Activated naive CD8-positive, alpha-beta T cell (primary cell): ENCODE measurements around the gene RMC1.
"Not testable (repeated sequence)": the region's sequence is repeated elsewhere in the genome, so short reads cannot be mapped to it uniquely, and the experiment has no call there.

Experiments used
- H3K27ac Mint-ChIP-seq: one replicate; pipeline ENCODE4 v1.8.0; 2021; ENCODE audit warnings: mixed read lengths
- H3K27me3 Mint-ChIP-seq: one replicate; pipeline ENCODE4 v1.8.0; 2021; ENCODE audit warnings: mixed read lengths
- H3K36me3 Mint-ChIP-seq: one replicate; pipeline ENCODE4 v1.8.0; 2021; ENCODE audit warnings: mixed read lengths
- H3K4me1 Mint-ChIP-seq: one replicate; pipeline ENCODE4 v1.8.0; 2021; ENCODE audit warnings: low read depth, mixed read lengths
- H3K4me3 Mint-ChIP-seq: one replicate; pipeline ENCODE4 v1.8.0; 2021; ENCODE audit warnings: mild to moderate bottlenecking, mixed read lengths
- H3K9me3 Mint-ChIP-seq: one replicate; pipeline ENCODE4 v1.8.0; 2021; ENCODE audit warnings: low read depth, mixed read lengths

The RMC1 gene

DNA sequence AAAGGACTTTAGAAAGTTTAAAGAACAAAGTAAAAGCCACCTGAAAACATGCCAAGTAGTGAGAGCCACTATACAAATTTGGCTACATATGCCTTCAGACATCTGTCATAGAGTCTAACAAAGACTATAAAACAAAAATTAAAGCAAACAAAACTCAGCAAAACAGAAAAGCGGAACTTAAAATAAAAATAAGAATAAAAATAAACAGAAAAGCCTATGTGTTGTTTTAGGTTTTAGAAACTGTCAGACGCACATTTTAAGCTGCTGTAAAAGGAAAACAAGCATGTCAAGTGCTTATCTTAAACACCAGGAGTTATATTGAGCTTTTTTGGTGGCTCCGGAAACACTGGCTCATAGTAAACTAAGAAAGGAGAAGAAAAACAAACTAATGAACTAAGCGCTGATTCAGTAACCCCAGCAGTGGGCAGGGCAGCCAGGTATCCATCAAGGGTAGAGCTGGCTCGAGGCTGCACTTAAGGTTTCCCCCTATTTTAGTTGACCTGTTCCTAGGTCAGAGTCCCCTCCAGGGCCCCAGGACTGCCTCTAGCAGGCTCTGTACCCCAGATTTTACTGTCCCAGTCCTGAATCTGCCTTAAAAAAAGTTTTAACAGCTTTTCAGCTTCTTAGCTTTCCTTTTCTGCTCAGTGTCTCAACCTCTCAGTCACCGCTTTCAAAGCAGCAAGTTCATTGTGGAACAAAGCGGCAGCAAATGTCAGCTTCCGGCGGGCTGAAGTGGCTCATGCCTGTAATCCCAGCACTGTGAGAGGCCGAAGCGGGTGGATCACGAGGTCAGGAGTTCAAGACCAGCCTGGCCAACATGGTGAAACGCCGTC is 15.4 kb upstream of the RMC1 start:
- peak overlapping the region; percentile 93 for H3K27ac Mint-ChIP-seq
- no peaks in the 10 kb centered on the region for H3K27me3 Mint-ChIP-seq
- no peaks in the 10 kb centered on the region for H3K9me3 Mint-ChIP-seq
- H3K36me3 Mint-ChIP-seq, result no peaks in the 10 kb centered on the region
- peaks cover 18% of the 10 kb centered on the region for H3K4me1 Mint-ChIP-seq
- H3K4me3 Mint-ChIP-seq, result peak overlapping the region; percentile 75

GRCh38 chr18:23489586-23489985 is 13.7 kb upstream of the RMC1 start:
- not testable (repeated sequence) for H3K36me3 Mint-ChIP-seq, H3K9me3 Mint-ChIP-seq, H3K27ac Mint-ChIP-seq, H3K27me3 Mint-ChIP-seq, H3K4me3 Mint-ChIP-seq
- H3K4me1 Mint-ChIP-seq, result peaks cover 18% of the 10 kb centered on the region

DNA sequence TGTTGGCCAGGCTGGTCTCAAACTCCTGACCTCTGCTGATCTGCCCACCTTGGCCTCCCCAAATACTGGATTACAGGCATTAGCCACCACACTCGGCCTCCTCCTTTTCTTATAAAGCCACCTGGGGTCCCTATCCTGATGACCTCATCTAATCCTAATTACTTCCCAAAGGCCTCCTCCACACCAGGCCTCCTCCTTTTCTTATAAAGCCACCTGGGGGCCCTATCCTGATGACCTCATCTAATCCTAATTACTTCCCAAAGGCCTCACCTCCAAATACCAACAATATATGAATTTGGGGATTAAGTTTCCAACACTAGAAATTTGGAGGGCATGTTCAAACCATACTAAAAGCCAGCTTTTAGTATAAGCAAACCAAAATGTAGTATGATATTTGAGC is 9.7 kb upstream of the RMC1 start:
- Mint-ChIP-seq H3K27ac (no peak overlapping the region), H3K36me3 (no peaks in the 10 kb centered on the region), H3K4me1 (peaks cover 4% of the 10 kb centered on the region), H3K4me3 (no peak overlapping the region), H3K9me3 (no peaks in the 10 kb centered on the region), H3K27me3 (no peaks in the 10 kb centered on the region)

DNA sequence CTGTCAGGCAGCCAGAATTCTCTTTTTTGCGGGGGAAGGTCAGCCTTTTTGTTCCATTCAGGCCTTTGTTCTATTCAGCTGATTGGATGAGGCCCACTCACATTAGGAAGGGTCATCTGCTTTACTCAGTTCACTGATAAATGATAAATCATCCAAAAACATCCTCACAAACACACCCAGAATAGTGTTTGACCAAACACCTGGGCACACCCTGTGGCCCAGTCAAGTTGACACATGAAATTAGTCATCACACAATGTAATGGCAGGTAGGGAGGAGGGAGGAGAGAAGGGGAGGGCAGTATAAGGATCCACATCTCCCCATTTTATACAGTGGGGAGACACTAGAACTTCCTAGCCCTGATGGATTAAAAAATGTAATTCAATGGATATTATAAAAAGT is 8.3 kb upstream of the RMC1 start:
- no peaks in the 10 kb centered on the region for H3K36me3 Mint-ChIP-seq
- no peaks in the 10 kb centered on the region for H3K9me3 Mint-ChIP-seq
- peaks cover 10% of the 10 kb centered on the region for H3K4me1 Mint-ChIP-seq
- no peak overlapping the region for H3K27ac Mint-ChIP-seq
- H3K4me3 Mint-ChIP-seq, result no peak overlapping the region
- no peaks in the 10 kb centered on the region for H3K27me3 Mint-ChIP-seq

DNA sequence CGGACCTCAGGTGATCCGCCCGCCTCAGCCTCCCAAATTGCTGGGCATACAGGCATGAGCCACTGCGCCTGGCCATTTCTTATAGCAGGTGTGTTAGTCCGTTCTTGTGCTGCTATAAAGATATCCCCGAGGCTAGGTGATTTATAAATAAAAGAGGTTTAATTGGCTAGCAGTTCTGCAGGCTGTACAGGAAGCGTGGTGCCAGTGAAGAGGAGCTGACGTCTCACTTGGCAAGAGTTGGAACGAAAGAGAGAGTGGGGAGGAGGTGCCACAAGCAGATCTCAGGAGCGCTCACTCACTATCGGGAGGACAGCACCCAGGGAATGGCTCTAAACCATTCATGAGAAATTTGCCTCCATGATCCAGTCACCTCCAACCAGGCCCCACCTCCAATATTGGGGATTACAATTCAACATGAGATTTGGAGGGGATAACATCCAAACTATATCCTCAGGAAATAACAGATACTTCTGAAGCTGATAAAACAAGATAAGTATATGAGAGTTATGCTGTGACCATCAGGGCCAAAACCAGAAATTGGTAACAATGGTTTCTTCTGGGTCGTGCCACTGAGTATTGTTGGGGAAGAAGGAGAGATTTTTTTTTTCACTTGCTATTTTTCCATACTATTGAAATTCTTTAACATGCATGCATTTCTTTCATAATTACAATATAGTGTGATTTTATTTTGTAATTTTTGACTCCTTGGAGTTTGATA is 7.4 kb upstream of the RMC1 start:
- Mint-ChIP-seq H3K36me3 (no peaks in the 10 kb centered on the region), H3K4me1 (peaks cover 10% of the 10 kb centered on the region), H3K27ac (no peak overlapping the region), H3K4me3 (no peak overlapping the region), H3K9me3 (no peaks in the 10 kb centered on the region), H3K27me3 (no peaks in the 10 kb centered on the region)

- H3K36me3 Mint-ChIP-seq, result no peaks in the 10 kb centered on the region
- H3K9me3 Mint-ChIP-seq, result no peaks in the 10 kb centered on the region
- no peak overlapping the region for H3K27ac Mint-ChIP-seq
- peaks cover 17% of the 10 kb centered on the region for H3K4me1 Mint-ChIP-seq
- H3K27me3 Mint-ChIP-seq, result no peaks in the 10 kb centered on the region
- no peak overlapping the region for H3K4me3 Mint-ChIP-seq
These were observed 5.2 kb upstream of the RMC1 start for GRCh38 chr18:23498117-23498516.

DNA sequence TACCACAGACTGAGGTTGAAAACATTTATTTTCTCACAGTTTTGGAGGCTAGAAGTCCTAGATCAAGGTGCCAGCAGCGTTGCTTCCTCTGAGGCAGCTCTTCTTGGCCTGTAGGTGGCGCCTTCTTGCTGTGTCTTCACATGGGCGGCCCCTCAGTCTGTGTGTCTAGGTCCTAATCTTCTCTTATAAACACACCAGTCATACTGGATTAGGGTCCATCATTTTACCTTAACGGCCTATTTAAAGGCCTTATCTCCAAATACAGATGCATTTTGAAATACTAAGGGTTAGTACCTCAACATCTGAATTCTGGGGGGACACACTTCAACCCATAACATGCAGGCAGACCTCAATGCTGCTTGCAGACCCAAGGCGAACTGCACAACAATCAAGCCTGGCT is 4.4 kb upstream of the RMC1 start:
- H3K27me3 Mint-ChIP-seq, result no peaks in the 10 kb centered on the region
- peaks cover 17% of the 10 kb centered on the region for H3K4me1 Mint-ChIP-seq
- H3K4me3 Mint-ChIP-seq, result no peak overlapping the region
- no peaks in the 10 kb centered on the region for H3K36me3 Mint-ChIP-seq
- no peak overlapping the region for H3K27ac Mint-ChIP-seq
- H3K9me3 Mint-ChIP-seq, result no peaks in the 10 kb centered on the region

DNA sequence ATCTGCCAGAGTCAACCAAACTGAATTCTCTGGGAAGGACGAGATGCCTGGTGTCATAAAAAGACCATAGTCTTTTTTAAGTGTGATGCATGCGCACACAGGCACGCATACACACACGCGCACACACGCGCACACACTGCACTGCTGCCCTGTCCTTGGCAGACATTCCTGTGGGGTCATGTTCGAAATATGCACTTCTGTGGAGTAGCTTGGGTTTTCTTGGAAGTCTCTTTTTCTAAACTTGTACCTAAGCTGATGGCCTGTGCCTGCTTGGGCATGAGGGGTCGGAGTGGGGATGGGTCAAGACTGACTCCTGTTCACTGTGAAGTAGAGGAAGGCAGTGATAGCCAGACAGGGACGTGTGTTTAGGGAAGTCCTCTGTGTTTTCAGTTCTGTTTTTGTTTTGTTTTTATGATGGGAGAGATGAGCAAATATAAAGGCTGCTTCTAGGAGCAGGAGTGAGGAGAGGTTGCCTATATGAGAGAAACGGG is 4.0 kb upstream of the RMC1 start:
- H3K9me3 Mint-ChIP-seq, result no peaks in the 10 kb centered on the region
- H3K36me3 Mint-ChIP-seq, result no peaks in the 10 kb centered on the region
- H3K4me3 Mint-ChIP-seq, result no peak overlapping the region
- no peaks in the 10 kb centered on the region for H3K27me3 Mint-ChIP-seq
- peaks cover 20% of the 10 kb centered on the region for H3K4me1 Mint-ChIP-seq
- no peak overlapping the region for H3K27ac Mint-ChIP-seq

- H3K27me3 Mint-ChIP-seq, result no peaks in the 10 kb centered on the region
- H3K4me3 Mint-ChIP-seq, result peak overlapping the region; percentile 20
- peaks cover 3% of the 10 kb centered on the region for H3K36me3 Mint-ChIP-seq
- no peak overlapping the region for H3K27ac Mint-ChIP-seq
- peaks cover 33% of the 10 kb centered on the region for H3K4me1 Mint-ChIP-seq
- H3K9me3 Mint-ChIP-seq, result no peaks in the 10 kb centered on the region
These were observed 1.7 kb upstream of the RMC1 start for GRCh38 chr18:23501626-23502025.

DNA sequence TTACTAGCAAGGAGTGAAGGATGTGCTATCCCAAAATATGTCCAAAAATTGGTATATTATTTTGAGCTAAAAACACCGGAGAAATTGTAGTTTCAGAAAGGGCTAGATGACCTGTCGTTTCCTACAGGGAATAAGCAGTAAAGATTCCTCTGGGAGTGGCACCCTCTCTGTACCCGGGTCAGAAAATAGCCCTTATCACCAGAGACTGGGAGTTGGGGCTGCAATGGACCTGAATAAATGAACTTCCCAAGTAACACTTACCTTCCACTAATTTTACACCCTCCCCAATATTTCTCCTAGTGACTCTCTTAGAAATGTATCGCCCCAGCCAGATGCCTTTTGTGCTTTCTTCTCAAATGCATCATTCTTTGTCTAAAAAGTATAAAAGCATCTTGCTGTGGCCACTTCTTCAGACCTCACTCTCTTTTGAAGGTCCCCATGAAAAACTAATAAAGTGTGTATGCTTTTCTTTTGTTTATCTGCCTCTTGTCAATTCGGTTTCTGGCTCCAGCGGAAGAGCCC is 734 bp upstream of the RMC1 start:
- peaks cover 40% of the 10 kb centered on the region for H3K4me1 Mint-ChIP-seq
- no peaks in the 10 kb centered on the region for H3K9me3 Mint-ChIP-seq
- peak overlapping the region; percentile 93 for H3K27ac Mint-ChIP-seq
- peaks cover 6% of the 10 kb centered on the region for H3K36me3 Mint-ChIP-seq
- peak overlapping the region; percentile 89 for H3K4me3 Mint-ChIP-seq
- H3K27me3 Mint-ChIP-seq, result no peaks in the 10 kb centered on the region

- H3K4me1 Mint-ChIP-seq, result peaks cover 39% of the 10 kb centered on the region
- peaks cover 6% of the 10 kb centered on the region for H3K36me3 Mint-ChIP-seq
- H3K4me3 Mint-ChIP-seq, result peak overlapping the region; percentile 94
- H3K9me3 Mint-ChIP-seq, result no peaks in the 10 kb centered on the region
- no peaks in the 10 kb centered on the region for H3K27me3 Mint-ChIP-seq
- peak overlapping the region; percentile 85 for H3K27ac Mint-ChIP-seq
These were observed 643 bp downstream of the RMC1 start for GRCh38 chr18:23503963-23504344.

DNA sequence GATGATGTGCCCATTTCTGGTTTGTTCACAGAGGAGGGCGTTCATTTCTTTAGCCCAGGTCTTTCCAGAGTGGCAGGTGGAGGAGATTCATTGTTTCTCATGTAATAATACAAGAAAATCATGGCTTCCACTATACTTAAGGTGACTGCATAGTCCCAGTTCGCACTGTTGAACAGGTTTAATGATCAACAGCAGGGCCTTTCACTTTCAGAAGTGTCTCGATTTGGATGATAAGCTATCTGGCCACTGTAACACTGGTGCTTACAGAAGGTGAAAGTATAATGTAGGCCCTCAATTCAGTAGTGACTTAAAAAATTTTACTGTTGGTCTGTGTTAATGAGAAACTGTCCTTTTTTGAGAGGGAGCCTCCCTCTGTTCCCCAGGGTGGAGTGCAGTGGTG is 1.4 kb downstream of the RMC1 start:
- Mint-ChIP-seq H3K4me3 (peak overlapping the region; percentile 94), H3K4me1 (peaks cover 36% of the 10 kb centered on the region), H3K27ac (peak overlapping the region; percentile 85), H3K27me3 (no peaks in the 10 kb centered on the region), H3K9me3 (no peaks in the 10 kb centered on the region), H3K36me3 (peaks cover 6% of the 10 kb centered on the region)

GRCh38 chr18:23506393-23506792 is 3.1 kb downstream of the RMC1 start:
- H3K36me3 Mint-ChIP-seq, result peaks cover 16% of the 10 kb centered on the region
- peaks cover 36% of the 10 kb centered on the region for H3K4me1 Mint-ChIP-seq
- no peaks in the 10 kb centered on the region for H3K9me3 Mint-ChIP-seq
- H3K27ac Mint-ChIP-seq, result no peak overlapping the region
- peak overlapping the region; percentile 33 for H3K4me3 Mint-ChIP-seq
- no peaks in the 10 kb centered on the region for H3K27me3 Mint-ChIP-seq

GRCh38 chr18:23510923-23511322 is 7.6 kb downstream of the RMC1 start:
- H3K27me3 Mint-ChIP-seq, H3K9me3 Mint-ChIP-seq, H3K4me3 Mint-ChIP-seq, H3K27ac Mint-ChIP-seq: not testable (repeated sequence)
- Mint-ChIP-seq H3K36me3 (peaks cover 14% of the 10 kb centered on the region), H3K4me1 (peaks cover 29% of the 10 kb centered on the region)

DNA sequence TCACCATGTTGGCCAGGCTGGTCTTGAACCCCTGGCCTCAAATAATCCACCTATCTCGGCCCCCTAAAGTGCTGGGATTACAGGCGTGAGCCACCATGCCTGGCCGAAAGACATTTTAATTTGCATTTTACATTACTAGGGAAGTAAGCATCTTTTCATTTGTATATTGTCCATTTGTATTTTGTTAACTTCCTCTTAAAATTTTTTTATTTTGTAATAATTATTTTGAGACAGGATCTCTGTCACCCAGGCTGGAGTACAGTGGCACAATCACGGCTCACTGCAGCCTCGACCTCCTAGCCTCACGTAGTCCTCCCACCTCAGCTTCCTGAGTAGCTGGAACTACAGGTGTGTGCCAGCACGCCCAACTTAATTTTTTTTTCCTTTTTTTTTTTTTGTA is 8.9 kb downstream of the RMC1 start:
- H3K9me3 Mint-ChIP-seq, H3K27me3 Mint-ChIP-seq, H3K4me3 Mint-ChIP-seq, H3K27ac Mint-ChIP-seq: not testable (repeated sequence)
- Mint-ChIP-seq H3K4me1 (peaks cover 25% of the 10 kb centered on the region), H3K36me3 (peaks cover 15% of the 10 kb centered on the region)
